ENCODE measurements around the gene BCL2L2.

BCL2L2 gene

DNA sequence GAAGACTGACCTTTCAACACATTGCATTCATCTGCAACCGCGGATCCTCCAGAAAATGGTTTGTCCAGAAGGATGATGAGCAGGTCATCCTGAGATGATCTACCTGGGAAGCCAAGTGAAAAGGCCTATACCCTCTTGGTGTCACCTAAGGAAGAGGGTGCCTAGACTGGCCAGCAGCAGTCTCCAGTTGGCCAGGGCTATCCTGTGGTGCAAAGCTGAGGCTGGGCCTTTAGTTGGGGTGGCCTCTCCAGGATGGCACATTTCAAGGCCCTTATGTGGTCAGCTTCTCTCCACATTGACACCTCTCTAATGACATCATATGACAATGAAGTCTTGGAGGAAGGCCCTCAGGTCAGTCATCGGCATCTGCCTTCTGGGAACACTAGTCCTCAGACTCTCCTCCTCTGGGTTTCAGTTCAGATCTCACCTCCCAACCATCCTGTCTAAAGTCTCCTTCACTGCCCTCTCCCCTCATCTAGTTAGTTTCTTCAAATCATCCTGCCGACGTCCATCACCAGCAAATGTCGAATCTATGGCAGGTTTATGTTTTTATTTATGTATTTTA, 49.3 kb downstream of the BCL2L2 start:
- DNase-seq (ENCODE audit: low read depth), result no peak

GRCh38 chr14:23356662-23357061, 50.0 kb downstream of the BCL2L2 start:
- DNase-seq (ENCODE audit: low read depth), result no peak

DNA sequence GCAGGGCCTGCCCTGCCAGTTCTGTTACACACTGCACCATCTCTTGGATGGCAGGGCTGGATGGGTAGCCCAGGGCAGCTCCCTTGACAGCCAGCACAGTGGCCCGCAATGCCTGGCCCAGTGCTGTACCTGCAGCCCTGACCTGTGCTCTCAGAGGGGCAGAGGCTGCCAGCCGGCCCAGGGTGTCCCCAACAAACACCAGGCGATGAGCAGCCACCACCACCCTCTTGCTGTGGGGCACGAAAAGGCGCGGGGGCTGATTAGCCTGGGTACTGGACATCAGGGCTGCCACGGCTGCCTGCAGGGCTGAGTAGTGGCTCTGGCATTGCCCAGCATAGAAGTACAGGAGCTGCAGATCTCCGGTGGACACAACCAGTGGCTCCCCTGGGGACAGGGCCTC, 50.6 kb downstream of the BCL2L2 start:
- no peak for DNase-seq (ENCODE audit: low read depth)

GRCh38 chr14:23358042-23358441, 51.4 kb downstream of the BCL2L2 start:
- no peak for DNase-seq (ENCODE audit: low read depth)

GRCh38 chr14:23358553-23359166, 52.0 kb downstream of the BCL2L2 start:
- no peak for DNase-seq (ENCODE audit: low read depth)

- no peak for DNase-seq (ENCODE audit: low read depth)
These were observed 52.6 kb downstream of the BCL2L2 start for GRCh38 chr14:23359167-23359626.

DNA sequence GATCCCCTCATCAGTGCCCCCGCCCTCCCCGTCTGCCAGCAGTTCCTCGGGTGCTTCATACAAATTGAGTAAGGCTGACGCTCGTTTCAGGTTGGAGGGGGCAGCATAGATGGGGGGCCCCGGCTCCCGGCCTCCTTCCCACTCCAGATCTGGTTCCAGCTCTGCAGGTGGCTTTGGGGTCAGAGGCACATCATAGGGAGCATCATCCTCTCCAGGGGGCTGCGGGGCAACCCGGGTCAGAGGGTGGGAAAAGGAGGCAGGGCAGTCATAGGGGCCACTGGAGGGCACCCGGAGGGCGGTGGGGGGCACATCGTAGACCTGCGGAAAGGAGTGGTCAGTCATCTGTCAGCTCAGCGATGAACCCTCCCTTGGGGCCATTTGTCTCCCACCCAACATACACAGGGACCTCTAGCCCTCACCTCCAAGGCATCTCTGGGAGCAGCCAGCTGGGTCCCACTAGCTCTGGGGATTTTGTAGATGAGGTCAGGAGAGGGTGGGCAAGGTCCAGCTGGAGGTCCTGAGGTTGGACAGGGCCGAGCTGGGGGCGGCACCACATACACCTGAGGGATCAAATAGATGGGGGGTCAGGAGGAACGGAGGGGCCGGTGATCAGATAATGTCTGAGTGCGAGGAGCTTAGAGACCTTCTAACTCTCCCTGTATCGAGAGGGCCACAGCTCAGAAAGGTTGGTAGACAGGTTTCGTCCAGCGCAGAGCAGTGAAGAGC, 53.3 kb downstream of the BCL2L2 start:
- no peak for DNase-seq (ENCODE audit: low read depth)

- DNase-seq (ENCODE audit: low read depth), result no peak
These were observed 53.9 kb downstream of the BCL2L2 start for GRCh38 chr14:23360496-23360895.

GRCh38 chr14:23361320-23361719, 54.7 kb downstream of the BCL2L2 start:
- DNase-seq (ENCODE audit: low read depth), result no peak

Measured in CMK (cell line).